Tibial nerve (tissue), 4 donors: ENCODE measurements around the gene HOPX.

Source experiments
- CTCF ChIP-seq, 5 experiments: fragments of 200-600 bp in 3 of 5; fragments of 450-650 bp in 2 of 5; sonication (generic) in 3 of 5; IDR thresholded peaks; one replicate each; pipeline ENCODE4 v1.5.1; 2016 to 2019; ENCODE audit warnings: antibody characterized with exemption in 5 of 5, mild to moderate bottlenecking in 3 of 5, moderate library complexity in 2 of 5
- EP300 ChIP-seq, 2 donors: sonication (generic); formaldehyde crosslinking; IDR thresholded peaks; one replicate each; pipeline ENCODE4 v1.6.1; 2017; ENCODE audit warnings: antibody characterized with exemption in 2 of 2, mild to moderate bottlenecking in 1 of 2
- POLR2A ChIP-seq, 2 donors: fragments of 450-650 bp; IDR thresholded peaks; one replicate each; pipeline ENCODE4 v1.6.1; 2017; ENCODE audit warnings: antibody characterized with exemption in 2 of 2, mild to moderate bottlenecking in 2 of 2, moderate library complexity in 2 of 2

- TF ChIP-seq CTCF (IDR thresholded peaks at IDR 0.05) (no peak), EP300 (IDR thresholded peaks at IDR 0.05) (no peak), POLR2A (IDR thresholded peaks at IDR 0.05) (no peak)
These were observed 73.2 kb downstream of the HOPX start for GRCh38 chr4:56607926-56608325.
